ENCODE results near the gene ATXN7L3. TPM values are rescaled to one million over a fixed set of nuclear protein-coding genes. Genes with fewer than 3 reads are reported as not detected.
"Not testable (repeated sequence)": the region's sequence is repeated elsewhere in the genome, so short reads cannot be mapped to it uniquely, and the experiment has no call there.

The ATXN7L3 gene, protein sequence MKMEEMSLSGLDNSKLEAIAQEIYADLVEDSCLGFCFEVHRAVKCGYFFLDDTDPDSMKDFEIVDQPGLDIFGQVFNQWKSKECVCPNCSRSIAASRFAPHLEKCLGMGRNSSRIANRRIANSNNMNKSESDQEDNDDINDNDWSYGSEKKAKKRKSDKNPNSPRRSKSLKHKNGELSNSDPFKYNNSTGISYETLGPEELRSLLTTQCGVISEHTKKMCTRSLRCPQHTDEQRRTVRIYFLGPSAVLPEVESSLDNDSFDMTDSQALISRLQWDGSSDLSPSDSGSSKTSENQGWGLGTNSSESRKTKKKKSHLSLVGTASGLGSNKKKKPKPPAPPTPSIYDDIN
- 10 to 100 TPM; 50.4 to 72.3 (median 58.5) TPM for polyA plus RNA-seq (ENCODE audit: insufficient read depth in 1 of 5, insufficient read length in 5 of 5, low replicate concordance in 1 of 5)
- long read RNA-seq, donor 1, partial matches to known transcripts = 0 of 5 reads
- long read RNA-seq, donor 1, other reads (novel, unspliced or antisense) = 0 of 5 reads
- long read RNA-seq, donor 2, partial matches to known transcripts = 0 of 5 reads
- long read RNA-seq, donor 2, other reads (novel, unspliced or antisense) = 0 of 5 reads
- long read RNA-seq, donor 3, partial matches to known transcripts = 0 of 7 reads
- long read RNA-seq, donor 3, other reads (novel, unspliced or antisense) = 0 of 7 reads
- long read RNA-seq, donor 4, partial matches to known transcripts = 0 of 3 reads
- long read RNA-seq, donor 4, other reads (novel, unspliced or antisense) = 0 of 3 reads
- long read RNA-seq, donor 5, partial matches to known transcripts = 0 of 6 reads
- long read RNA-seq, donor 5, other reads (novel, unspliced or antisense) = 0 of 6 reads
- long read RNA-seq, donor 6, transcript ATXN7L3-205 (13 exons, 1,341 nt) = major isoform, 5 of 7 reads
- long read RNA-seq, donor 6, partial matches to known transcripts = 0 of 7 reads
- long read RNA-seq, donor 6, other reads (novel, unspliced or antisense) = 0 of 7 reads
- long read RNA-seq, donor 7, transcript ATXN7L3-205 (13 exons, 1,341 nt) = major isoform, 7 of 9 reads
- long read RNA-seq, donor 7, partial matches to known transcripts = 0 of 9 reads
- long read RNA-seq, donor 7, other reads (novel, unspliced or antisense) = 0 of 9 reads
- long read RNA-seq, donor 8, partial matches to known transcripts = 0 of 4 reads
- long read RNA-seq, donor 8, other reads (novel, unspliced or antisense) = 0 of 4 reads

DNA sequence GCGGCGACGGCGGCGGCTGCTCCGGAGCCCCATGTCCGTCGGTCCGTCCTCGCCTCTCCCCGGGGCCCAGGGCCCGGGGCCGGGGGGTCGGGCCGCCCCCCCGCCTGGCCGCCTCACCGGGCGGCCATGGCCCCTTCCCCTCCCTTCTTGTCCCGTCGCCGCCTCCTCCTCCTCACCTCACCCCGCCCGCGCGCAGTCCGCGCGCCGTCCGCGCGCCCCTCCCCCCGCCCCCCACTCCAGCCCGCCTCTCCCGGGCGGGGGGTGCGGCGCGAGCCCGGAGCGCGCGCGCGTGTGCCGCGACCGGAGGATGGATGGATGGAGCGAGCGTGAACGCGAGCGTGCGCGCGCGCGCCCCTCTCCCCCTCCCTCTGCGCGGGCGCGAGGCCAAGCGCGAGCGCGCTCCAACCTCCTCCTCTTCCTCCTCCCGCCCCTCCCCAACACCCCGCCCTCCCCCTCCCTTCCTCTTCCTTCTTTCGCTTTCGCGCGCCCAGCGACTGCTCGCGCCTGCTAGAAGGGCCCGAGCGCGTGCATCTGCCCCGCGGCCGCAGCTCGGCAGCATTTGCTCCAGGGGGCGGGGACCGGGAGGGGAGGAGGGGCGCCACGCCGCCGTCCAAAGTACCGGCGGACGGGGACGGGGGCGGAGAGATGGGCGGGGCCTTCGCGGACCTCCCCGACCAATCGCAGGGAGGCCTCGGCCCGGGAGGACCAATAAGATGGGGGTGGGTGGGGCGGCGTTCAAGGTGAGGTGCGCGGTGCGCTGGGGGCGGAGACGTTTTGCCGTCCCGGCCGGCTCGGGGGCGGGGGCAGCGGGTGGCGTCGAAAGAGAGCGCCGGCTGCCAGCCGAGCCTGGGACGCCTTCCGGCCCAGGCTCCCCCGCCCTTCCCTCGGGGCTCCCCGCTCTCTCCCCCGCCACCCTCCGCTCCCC lies at the start of gene ATXN7L3:
ATXN7L3 (minus strand) TSS at position 332 of the 925 bp plus-strand sequence. CDS start 1,814 bp downstream, outside the sequence.
- DNase-seq = peak; percentile 98 to 100

DNA sequence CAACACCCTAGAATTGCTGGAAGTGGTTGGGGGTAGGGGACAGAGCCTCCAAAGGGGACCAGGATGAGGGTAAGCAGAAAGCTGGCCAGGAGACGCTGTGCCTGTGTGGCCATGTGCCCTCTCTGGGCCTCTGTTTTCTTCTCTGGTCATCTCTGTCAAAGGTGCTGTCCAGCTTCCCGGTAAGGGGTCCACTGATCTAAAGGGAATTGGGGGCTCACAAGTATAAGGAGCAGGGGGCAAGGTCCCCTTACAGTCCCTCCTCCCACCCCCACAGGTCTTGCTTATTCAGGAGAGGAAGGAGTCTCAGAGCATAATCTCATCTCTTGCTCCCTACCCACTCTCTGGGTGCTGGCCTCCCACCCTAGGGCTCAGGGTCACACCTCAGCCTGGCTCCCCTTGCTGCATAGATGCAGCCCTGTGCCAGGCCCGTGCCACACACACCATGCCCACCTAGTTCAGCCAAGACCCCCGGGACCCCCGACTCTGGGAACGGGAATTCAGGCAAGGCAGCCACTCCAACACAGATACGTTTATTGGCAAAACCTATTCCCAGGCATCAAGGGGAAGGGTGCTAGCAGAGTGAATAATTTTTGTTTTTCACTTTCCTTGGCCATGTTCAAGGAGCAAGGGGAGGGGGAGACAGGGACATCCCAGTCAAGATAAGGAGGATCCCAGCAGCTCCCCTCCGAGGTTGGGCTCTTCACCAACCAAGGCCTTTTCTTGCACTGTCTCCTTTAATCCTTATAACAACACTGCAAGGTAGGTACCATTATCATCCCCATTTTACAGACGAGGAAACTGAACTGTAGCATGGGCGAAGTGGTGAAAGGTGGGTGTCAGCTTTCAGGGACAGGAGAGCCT lies 48.4 kb upstream of the ATXN7L3 start:
- DNase-seq = no peak

DNA sequence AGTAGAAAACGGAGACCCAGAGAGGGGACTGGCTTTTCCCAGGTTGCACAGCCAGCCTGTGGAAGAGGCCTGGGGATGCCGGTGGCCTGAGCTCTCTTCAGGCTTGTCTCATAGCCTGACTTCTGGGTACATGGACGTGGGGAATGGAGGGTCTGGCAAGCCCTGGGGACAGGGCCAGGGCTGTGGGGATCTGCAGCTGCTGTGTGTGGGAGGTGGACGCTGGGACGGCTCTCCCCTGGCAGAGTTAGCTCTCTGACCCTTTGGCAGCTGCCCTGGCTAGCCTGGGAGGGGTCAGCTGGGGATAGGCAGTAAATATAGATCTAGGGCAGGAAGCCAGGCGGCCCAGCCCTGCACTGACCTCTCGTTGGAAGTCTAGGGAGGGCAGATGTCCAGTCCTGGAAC lies 47.8 kb upstream of the ATXN7L3 start:
- DNase-seq = no peak

DNA sequence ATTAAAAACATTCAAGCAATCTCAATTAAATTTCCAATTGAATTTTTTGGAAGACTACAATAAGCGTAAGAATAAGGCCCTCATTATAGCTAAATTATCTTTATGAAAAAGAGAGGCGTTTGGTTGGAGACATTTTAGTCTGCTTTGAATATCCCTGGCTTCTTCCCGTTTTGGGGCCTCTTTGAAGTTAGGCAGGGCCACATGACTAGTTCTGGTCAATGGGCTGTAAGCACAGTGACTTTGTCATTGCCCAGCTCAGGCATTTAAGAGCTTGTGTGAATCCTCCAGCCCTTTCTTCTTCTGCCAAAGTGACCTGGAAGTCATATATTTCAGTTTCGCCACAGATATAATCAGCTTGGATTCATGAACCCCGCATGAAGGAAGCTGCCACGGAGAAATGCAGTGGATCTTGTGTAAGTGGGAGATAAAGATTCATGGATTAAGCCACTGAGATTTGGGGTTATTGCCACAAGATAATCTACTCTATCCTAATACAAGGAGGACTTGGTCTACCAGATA lies 41.5 kb upstream of the ATXN7L3 start:
- no peak for DNase-seq

DNA sequence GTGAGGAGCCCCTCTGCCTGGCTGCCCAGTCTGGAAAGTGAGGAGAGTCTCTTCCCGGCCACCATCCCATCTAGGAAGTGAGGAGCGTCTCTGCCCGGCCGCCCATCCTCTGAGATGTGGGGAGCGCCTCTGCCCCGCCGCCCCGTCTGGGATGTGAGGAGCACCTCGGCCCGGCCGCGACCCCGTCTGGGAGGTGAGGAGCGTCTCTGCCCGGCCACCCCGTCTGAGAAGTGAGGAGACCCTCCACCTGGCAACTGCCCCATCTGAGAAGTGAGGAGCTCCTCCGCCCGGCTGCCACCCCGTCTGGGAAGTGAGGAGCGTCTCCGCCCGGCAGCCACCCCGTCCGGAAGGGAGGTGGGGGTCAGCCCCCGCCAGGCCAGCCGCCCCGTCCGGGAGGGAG lies 38.2 kb upstream of the ATXN7L3 start:
- DNase-seq = not testable (repeated sequence)

DNA sequence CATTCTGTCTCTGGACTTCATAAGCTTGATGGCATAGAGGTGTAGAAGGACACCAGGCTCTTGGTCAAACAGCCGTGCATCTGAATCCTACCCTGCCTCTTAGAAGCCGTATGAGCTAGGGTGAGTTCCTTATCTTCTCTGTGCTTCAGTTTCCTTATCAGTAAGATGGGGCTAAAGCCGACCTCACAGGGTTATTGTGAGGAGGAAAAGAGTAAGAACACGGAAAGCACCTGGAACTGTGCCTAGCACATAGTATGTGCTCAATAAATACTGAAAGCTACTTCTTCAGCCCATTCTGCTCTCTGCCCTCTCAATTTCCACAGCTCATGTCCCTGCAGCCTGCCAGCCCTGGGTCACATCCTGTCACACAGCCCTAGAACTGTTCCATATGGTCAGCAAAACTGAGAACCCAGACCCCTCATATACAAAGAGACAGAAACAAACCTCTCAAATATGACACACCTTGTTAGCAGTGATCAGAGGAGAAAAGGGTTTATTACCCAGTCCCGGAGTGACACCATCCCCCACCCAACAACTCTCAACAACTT lies 36.8 kb upstream of the ATXN7L3 start:
- DNase-seq = no peak

DNA sequence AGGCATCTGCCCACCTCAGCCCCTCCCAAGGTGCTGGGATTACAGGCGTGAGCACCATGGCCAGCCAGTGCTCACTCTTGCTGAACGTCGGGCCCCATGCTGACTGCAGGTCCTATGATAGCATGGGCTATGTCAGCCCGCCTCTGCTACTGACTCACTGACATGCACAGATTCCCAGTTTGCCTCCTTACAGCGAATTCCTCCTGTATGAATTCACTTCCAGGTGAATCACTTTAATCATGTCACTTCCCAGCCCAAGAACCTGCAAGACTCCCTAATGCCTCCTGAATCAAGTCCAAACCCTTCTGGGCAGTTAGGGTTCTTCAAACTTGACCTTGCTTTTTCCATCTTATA lies 35.9 kb upstream of the ATXN7L3 start:
- DNase-seq = no peak

DNA sequence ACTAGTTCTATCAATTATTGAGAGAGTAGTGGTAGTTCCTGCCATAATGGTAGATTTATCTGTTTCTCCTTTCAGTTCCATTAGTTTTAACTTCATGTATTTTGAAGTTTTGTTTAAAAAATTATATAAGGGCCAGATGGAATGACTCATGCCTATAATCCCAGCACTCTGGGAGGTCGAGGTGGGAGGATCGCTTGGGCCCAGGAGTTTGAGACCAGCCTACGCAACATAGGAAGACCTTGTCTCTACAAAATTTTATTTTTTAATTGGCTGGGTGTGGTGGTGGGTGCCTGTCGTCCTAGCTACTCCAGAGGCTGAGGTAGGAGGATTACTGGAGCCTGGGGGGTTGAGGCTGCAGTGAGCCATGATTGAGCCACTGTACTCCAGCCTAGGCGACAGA lies 33.9 kb upstream of the ATXN7L3 start:
- DNase-seq = no peak

DNA sequence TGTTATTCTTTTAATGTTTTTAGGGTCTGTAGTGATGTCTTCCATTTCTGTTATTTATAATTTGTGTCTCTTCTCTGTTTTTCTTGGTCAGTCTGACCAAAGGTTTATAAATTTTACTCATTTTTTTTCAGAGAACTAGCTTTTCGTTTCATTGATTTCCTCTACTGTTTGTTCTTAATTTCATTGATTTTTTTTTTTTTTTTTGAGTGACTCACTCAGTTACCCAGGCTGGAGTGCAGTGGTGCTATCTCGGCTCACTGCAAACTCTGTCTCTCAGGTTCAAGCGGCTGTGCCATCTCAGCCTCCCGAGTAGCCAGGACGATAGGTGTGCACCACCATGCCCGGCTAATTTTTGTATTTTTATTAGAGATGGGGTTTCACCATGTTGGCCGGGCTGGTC lies 32.4 kb upstream of the ATXN7L3 start:
- no peak for DNase-seq

DNA sequence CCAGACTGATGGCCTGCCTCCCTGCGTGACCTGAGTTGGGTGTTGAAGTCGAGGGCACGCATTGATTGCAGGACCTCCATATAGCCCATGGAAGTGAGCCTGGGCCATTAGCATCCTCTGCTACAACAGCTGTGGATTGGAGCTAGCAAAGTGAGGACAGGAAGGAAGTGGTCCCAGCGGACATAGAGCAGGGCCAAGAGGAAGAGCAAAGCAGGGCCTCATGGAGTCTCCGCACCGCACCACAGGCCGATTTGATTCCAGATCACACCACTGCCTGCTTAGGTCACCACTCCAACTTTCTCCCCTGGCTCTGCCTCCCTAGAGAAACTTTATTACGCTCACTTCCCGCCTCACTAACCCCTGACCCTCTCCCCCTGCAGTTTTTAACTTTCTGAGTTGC lies 30.5 kb upstream of the ATXN7L3 start:
- no peak for DNase-seq

DNA sequence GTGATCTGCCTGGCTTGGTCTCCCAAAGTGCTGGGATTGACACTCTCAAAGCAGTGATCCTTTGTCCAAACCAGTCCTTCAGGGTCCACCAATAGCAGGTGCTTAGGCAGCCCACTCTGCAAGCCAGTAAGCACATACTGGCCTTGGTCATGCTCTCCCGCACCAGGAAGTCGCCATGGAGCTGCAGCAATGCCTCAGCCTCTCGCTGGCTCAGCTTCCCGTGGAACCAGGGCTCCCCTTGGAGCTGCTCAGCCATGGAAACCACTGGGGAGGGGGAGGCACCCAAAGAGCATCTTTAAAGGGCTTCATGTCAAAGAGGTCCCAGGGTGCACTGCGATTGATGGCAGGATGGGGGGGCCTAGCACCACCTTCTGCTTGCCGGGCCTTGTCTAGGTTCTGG lies 29.4 kb upstream of the ATXN7L3 start:
- DNase-seq = no peak

DNA sequence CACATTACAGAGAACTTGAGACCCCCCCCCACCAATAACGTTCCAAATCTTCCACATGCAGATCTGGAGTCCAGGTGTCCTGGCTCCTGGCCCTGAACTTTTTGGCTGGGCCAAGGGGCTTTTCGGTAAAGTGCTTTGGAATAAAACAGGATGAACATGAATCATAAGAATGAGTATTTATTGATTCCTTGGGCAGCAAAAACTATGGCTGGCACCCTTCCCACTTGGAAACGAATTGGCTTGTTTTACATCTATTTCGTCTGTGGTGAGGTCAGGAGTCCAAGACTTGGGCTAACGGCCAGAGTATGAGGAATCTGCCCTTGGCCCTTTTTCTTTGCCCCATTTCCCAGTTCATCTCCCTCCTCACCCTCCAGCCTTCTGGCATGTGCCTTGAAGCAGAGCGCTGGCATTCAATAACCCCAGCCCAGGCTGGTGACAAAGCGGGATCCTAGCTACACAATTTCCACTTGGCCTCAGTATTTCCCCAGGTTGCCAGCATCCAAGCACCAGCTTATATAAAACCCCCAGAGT lies 23.9 kb upstream of the ATXN7L3 start:
- DNase-seq = no peak

DNA sequence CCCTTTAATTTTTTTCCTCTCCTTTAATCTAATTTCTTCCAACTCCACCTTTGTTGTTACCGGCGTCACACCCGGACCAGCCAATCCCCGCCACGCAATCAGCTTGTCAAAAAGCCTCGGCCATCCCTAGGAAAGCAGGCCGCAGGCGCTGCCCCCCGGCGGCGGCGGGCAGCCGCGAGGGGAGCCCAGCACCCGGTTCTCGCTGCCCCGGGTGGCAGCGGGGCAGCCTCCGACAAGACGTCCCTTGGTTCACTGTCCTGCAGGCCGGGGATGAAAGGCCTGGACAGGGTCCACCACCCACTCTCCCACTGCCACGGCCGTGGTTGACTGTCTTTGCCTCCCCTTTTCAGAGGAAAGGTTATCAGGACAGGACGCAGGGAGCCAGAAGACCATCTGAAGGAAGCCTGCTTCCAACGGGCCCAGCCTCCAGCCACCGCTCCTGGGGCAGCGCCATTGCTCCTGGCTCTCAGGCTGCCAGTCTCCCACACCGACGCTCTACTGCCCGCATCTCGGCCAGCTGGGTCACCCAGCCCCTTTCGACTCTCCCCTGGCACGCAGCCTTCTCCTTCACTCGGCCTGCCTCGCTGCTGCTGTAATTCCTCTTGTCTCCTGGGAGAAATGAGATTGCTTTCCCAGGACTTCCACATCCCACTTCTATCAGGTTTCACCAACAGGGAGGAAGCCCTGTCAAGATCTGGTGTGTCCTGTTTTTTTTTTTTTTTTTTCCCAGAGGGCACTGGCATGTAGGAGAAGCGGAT lies 22.6 kb upstream of the ATXN7L3 start:
- DNase-seq = peak; percentile 62

DNA sequence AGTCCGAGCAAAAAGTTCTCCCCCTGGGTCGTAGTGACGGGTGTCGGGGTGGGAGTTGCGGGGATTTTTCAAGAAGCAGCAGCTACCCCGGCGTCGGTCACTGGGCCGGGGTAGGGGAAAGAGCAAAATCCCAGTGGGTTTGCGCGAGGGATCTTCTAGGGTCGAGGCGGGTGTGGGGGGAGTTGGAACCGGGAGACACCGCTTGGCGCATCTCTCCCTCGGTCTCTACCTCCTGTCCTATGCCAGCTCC lies 22.1 kb upstream of the ATXN7L3 start:
- DNase-seq = no peak

DNA sequence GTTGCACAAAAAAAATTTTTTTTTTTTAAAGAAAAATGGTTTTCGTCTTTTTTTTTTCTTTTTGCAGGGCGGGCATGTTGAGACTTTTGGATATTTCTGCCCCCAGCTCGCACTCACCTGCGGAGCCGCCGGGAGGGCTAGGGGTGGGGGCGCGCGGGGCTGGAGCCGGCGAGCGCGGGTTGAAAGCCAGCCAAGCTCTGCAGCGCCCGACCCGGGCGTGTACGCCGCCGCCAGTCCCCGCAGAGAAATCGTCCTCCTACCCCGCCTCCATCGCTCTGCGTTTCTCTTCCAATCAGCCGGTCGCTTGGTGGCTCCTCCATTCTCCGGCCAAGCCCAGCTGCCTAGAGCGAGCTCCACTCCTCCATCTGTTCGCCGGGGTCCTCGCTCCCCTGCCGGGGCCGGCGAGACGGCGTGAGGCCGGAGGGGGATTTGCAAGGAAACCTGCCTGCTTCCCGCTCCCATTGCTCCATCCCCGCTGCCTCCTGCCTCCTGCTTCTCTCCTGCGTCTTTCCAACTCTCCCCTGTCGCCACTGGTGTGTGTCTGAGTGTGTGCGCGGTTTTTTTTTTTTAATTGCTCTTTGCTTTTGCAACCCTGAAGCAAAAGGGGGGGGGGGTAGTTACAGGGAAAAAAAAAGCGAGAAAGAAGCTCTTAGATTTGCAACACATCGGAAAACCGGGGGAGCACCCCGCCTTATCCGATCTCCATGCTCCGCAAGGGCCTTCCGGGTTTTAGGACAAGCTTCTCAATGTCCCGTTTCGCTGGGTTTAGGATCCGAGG lies 21.6 kb upstream of the ATXN7L3 start:
- peak; percentile 74 to 78 for DNase-seq

DNA sequence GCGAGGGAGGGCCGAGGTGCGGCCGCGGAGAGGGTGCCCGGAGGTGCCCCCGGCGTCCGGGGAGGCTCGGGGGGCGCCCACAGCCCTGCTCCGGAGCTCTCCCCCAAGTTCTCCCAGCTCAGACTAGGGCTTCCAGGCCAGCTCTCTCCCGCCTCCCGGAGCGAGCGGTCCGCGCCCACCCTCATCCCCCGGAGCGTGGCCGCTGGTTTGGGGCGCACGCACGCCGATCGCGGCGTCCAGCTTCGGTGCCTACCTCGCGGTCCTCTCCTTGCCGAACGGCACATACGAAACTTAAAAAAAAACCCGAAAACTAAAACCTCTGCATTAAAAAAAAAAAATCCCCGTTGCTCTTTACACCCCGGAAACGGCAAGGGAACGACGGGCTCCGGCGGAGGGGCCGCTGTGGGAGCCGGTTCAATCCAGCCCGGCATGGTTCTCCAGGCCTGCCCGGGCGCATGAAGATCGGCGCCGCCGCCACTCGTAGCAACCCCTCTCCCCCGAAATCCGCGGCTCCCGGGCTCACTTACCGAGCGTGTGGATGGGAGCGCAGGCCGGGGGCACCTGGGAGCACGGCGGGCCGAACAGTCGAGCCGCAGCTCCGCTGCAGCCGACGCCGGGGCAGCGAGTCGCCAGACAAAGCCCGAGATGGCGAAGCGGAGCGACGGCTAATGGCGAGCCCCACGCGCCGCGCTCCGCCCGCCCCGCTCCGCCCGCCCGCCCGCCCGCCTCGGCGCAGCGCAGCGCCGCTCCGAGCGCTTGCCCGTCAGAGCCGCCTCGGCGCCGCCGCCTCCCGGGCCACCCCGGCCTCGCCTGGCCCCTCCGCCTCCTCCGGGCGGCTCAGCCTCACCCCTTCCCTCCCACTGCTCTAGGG lies 20.8 kb upstream of the ATXN7L3 start:
- peak; percentile 37 to 61 for DNase-seq

All from right lung (tissue), 10 donors.